NCI-H524 (cell line): ENCODE results near the gene GPR42.

Source experiments
- DNase-seq, 2 experiments: peaks; one replicate each; lab custom pipeline; 2025; lab: John Stamatoyannopoulos, UW

GPR42 gene

GRCh38 chr19:35370722-35371121 lies at the start of gene GPR42:
TSS of gene GPR42 (plus strand) at chr19:35371068. CDS start at chr19:35371360, 292 bp downstream.
- DNase-seq, result no peak

- DNase-seq, result no peak
Measured at GRCh38 chr19:35321291-35321690, 49.6 kb upstream of the GPR42 start.

GRCh38 chr19:35322014-35322413 lies 48.9 kb upstream of the GPR42 start:
- DNase-seq, result no peak

GRCh38 chr19:35327642-35328041 lies 43.2 kb upstream of the GPR42 start:
- DNase-seq, result peak in 1 of 2 experiments; percentile 20

- DNase-seq, result no peak
Measured at GRCh38 chr19:35328851-35329285, 42.0 kb upstream of the GPR42 start, which contains the start of gene CD22. TSS of gene CD22 (plus strand) at chr19:35329187. CDS start at chr19:35332041, 2,854 bp downstream.

GRCh38 chr19:35329323-35329722 lies 41.5 kb upstream of the GPR42 start:
- DNase-seq, result no peak

- DNase-seq, result no peak
Measured at GRCh38 chr19:35330475-35330874, 40.4 kb upstream of the GPR42 start.

- no peak for DNase-seq
Measured at GRCh38 chr19:35331551-35332214, 39.2 kb upstream of the GPR42 start.

GRCh38 chr19:35332817-35333216 lies 38.1 kb upstream of the GPR42 start:
- no peak for DNase-seq

- no peak for DNase-seq
Measured at GRCh38 chr19:35334144-35334753, 36.6 kb upstream of the GPR42 start.

GRCh38 chr19:35336166-35336955 lies 34.5 kb upstream of the GPR42 start:
- DNase-seq, result no peak

- DNase-seq, result no peak
Measured at GRCh38 chr19:35337097-35337983, 33.5 kb upstream of the GPR42 start.

GRCh38 chr19:35337984-35338296 lies 32.9 kb upstream of the GPR42 start:
- DNase-seq, result no peak

GRCh38 chr19:35340431-35340830 lies 30.4 kb upstream of the GPR42 start:
- DNase-seq, result no peak

GRCh38 chr19:35341006-35341405 lies 29.9 kb upstream of the GPR42 start:
- no peak for DNase-seq

GRCh38 chr19:35341565-35342225 lies 29.2 kb upstream of the GPR42 start:
- no peak for DNase-seq

GRCh38 chr19:35342430-35342829 lies 28.4 kb upstream of the GPR42 start:
- peak; percentile 92 to 93 for DNase-seq

GRCh38 chr19:35344511-35345031 lies 26.3 kb upstream of the GPR42 start:
- DNase-seq, result no peak

GRCh38 chr19:35345671-35346111 lies 25.2 kb upstream of the GPR42 start:
- DNase-seq, result no peak

- no peak for DNase-seq
Measured at GRCh38 chr19:35346193-35347052, 24.4 kb upstream of the GPR42 start.
